C4-2B (cell line): ENCODE results near the gene TRANK1.

Experiments used
- CTCF ChIP-seq: fragments of 450-650 bp; conservative IDR thresholded peaks from 2 replicates; pipeline ENCODE4 v1.5.1; 2017; ENCODE audit warnings: mild to moderate bottlenecking
- ZFX ChIP-seq: fragments of 450-650 bp; IDR thresholded peaks from 2 replicates; pipeline ENCODE4 v1.6.1; 2017

DNA sequence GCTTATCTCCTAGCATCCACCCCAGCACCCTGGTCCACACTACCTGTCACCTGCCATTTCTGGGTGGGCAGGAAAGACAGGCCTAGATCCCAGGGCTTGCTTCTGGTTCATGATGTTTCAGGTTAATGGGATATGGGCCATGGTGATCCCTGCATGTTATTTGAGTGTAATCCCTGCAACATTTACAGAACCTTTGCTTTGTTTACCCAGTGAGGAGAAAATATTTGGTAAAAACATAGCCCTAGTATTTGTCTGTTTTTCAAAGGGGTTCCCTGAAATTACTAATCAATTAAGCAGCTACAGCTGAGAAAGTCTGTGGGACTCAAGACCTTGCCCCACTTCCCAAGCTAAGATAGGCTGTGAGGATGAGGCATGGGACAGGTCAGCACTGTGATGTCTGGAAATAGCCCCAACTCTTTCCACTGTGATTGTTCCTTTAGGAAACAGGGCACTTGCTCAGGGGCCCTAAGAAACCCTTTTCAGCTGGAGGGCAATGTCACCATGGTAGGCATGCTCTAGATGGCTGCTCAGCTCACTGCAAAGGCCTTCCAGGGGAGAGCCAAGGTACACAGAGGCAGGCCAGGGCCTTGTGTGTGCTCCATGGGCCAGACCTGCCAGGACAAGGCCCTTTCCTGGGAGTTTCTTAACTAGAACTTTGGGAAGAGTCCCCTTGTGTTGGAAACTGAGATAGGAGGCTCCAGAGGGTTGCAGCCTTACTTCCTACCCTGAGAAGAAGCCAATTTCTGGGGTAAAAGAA lies 11.1 kb downstream of the TRANK1 start:
- no peak for TF ChIP-seq CTCF
- TF ChIP-seq ZFX, result no peak
